IPS-NIHi11 (cell line): ENCODE measurements around the gene ADAMTS17.

Source experiments
- DNase-seq: peaks from one replicate; pipeline ENCODE4 v3.0.0; 2012; ENCODE audit warnings: mixed read lengths, low spot score

ADAMTS17 gene

GRCh38 chr15:100309109-100310040, 32.4 kb downstream of the ADAMTS17 start:
- DNase-seq, result no peak

GRCh38 chr15:100308608-100309007, 33.2 kb downstream of the ADAMTS17 start:
- no peak for DNase-seq

- no peak for DNase-seq
Measured at GRCh38 chr15:100308213-100308600, 33.6 kb downstream of the ADAMTS17 start.

- no peak for DNase-seq
Measured at GRCh38 chr15:100307241-100308212, 34.2 kb downstream of the ADAMTS17 start.

- DNase-seq, result no peak
Measured at GRCh38 chr15:100306098-100306497, 35.7 kb downstream of the ADAMTS17 start.

- DNase-seq, result no peak
Measured at GRCh38 chr15:100301910-100302431, 39.8 kb downstream of the ADAMTS17 start.

- DNase-seq, result no peak
Measured at GRCh38 chr15:100298257-100298656, 43.5 kb downstream of the ADAMTS17 start.

GRCh38 chr15:100297812-100298211, 44.0 kb downstream of the ADAMTS17 start:
- no peak for DNase-seq

- DNase-seq, result no peak
Measured at GRCh38 chr15:100295939-100296565, 45.7 kb downstream of the ADAMTS17 start.

- no peak for DNase-seq
Measured at GRCh38 chr15:100292010-100292409, 49.8 kb downstream of the ADAMTS17 start.

- no peak for DNase-seq
Measured at GRCh38 chr15:100291106-100291505, 50.7 kb downstream of the ADAMTS17 start.

- no peak for DNase-seq
Measured at GRCh38 chr15:100285641-100286295, 56.0 kb downstream of the ADAMTS17 start.

GRCh38 chr15:100284701-100285100, 57.1 kb downstream of the ADAMTS17 start:
- DNase-seq, result no peak

- no peak for DNase-seq
Measured at GRCh38 chr15:100284191-100284590, 57.6 kb downstream of the ADAMTS17 start.

GRCh38 chr15:100281096-100281917, 60.5 kb downstream of the ADAMTS17 start:
- DNase-seq, result no peak

- DNase-seq, result no peak
Measured at GRCh38 chr15:100279849-100280248, 61.9 kb downstream of the ADAMTS17 start.

- DNase-seq, result no peak
Measured at GRCh38 chr15:100279446-100279845, 62.3 kb downstream of the ADAMTS17 start.

- no peak for DNase-seq
Measured at GRCh38 chr15:100278596-100279380, 63.0 kb downstream of the ADAMTS17 start.

GRCh38 chr15:100277087-100277855, 64.5 kb downstream of the ADAMTS17 start:
- DNase-seq, result no peak
